Stimulated activated CD4-positive, alpha-beta T cell treated with anti-CD3 and anti-CD28 coated beads, Interleukin-4, amount 100 ng/mL, for 4 hours (primary cell): Measurements from ENCODE around the gene SNRNP70.
A peak's percentile ranks its signal among the peaks of the same experiment; 100 is the strongest.
"Not testable (repeated sequence)": the region's sequence is repeated elsewhere in the genome, so short reads cannot be mapped to it uniquely, and the experiment has no call there.

Experiments
- DNase-seq, 2 experiments: peaks; one replicate each; pipeline ENCODE4 v3.0.0-alpha.2; 2020

The SNRNP70 gene

DNA sequence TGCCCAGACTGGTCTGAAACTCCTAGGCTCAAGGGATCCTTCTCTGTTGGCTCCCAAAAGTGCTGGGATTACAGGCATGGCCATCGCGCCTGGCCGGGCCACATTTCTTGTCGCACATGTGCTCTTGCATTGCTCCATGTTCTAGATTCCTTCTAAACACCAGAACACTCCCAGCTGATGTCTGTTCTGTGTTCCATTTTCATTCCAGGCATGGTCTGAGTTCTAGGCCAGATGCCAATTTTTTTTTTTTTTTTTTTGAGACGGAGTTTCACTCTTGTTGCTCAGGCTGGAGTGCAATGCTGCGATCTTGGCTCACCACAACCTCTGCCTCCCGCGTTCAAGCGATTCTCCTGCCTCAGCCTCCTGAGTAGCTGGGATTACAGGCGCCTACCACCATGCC, 36.6 kb downstream of the SNRNP70 start:
- DNase-seq, result not testable (repeated sequence)

DNA sequence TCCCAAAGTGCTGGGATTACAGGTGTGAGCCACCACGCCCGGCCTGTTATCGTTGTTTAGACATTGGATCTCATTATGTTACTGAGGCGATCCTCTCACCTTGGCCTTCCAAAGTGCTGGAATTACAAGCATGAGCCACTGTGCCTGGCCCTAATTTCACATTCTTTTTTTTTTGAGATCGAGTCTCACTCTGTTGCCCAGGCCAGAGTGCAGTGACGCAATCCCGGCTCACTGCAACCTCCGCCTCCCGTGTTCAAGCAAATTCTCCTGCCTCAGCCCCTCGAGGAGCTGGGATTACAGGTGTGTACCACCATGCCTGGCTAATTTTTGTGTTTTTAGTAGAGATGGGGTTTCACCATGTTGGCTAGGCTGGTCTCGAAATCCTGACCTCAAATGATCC, 38.0 kb downstream of the SNRNP70 start:
- DNase-seq, result not testable (repeated sequence)

DNA sequence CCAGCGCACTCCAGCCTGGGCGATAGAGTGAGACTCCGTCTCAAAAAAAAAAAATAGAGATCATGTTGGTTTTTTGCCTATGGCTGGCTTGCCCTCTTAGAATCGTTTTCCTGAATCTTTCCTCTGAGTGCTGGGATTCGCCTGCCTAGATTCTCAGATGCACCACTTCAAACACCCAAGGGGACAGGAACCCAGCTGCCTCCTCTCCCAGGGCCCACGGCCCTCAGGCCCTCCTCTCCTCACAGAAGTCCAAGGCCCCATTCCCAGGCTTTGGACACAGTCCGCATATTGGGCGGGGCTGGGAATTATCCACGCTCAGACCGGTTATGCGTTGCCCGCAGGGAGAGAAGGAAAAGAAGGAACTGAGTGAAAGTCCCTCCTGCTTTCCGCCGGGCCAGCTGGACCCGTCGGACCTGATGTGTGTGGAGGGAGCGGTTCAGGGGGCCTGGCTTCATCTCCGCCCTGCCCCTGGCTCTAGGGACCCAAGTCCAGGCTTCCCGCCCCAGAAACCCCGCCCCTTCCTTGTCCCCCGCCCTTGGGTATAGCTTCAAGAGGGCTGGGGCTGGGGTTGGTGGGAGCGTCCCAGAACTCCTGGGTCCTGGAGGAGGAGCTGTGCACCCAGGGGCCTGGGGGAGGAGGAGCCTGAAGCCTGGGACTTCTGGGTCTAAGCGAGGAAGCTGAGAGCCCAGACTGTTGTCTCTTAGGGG, 39.9 kb downstream of the SNRNP70 start:
- no peak for DNase-seq

DNA sequence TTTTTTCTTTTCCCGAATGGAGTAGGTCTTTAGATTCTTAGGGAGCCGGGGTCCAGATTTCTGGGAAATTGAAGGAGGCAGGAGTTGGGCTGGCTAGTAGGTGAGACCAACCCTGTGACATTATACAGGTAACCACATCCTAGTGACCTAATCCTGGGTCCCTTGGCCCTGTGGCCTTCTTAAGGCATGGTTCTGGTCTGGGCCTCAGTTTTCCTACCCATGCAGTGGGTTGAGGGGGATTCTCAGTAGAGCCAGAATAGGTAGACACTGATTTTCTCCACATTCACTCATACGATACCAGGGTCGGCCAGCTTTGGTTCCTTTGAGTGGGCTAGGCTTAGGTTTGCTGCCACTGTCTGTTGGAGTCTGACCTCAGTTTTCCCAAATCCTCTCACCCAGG, 41.3 kb downstream of the SNRNP70 start:
- DNase-seq, result no peak

DNA sequence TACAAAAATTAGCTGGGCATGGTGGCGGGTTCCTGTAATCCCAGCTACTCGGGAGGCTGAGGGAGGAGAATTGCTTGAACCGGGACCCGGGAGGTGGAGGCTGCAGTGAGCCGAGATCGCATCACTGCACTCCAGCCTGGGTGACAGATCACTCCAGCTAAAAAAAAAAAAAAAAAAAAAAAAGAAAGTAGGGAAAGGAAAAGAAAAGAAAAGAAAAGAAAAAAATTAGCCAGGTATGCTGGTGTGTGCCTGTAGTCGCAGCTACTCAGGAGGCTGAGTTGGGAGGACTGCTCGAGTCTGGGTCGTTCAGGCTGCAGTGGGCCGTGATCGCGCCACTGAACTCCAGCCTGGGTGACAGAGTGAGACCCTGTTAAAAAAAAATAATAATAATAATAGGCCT, 42.0 kb downstream of the SNRNP70 start:
- DNase-seq, result not testable (repeated sequence)

DNA sequence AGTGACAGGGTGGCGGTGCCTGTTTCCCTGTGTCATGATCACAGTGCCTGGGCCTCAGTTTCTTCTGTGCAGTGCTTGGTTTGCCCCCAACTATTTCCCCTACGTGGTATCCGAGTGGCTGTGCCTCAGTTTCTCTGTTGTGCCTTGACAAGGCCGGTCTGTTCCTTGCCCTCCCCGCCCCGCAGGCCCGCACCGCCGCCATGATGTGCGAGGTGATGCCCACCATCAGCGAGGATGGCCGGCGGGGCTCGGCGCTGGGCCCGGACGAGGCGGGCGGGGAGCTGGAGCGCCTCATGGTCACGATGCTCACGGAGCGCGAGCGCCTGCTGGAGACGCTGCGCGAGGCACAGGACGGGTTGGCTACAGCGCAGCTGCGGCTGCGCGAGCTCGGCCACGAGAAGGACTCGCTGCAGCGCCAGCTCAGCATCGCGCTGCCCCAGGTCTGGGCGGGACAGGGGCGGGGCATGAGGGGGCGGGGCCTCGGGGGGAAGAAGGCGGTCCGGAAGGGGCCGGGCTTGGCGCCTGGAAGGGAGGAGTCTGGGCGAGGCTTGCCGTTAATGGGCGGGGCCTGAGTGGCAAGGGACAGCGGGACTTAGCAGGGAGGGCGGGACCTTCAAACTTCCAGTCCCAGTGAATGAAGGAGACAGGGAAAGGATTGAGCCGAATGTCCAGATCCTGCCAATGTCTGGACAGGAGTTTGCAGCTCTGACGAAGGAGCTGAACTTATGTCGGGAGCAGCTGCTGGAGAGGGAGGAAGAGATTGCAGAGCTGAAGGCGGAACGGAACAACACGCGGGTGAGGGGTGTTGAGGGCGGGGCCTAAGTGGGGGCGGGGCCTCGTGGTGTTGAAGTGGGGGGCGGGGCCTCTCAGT, 42.7 kb downstream of the SNRNP70 start:
- DNase-seq, result peak; percentile 92 to 93

GRCh38 chr19:49128545-49129237, 43.4 kb downstream of the SNRNP70 start:
- no peak for DNase-seq

GRCh38 chr19:49129238-49129583, 44.0 kb downstream of the SNRNP70 start:
- no peak for DNase-seq

DNA sequence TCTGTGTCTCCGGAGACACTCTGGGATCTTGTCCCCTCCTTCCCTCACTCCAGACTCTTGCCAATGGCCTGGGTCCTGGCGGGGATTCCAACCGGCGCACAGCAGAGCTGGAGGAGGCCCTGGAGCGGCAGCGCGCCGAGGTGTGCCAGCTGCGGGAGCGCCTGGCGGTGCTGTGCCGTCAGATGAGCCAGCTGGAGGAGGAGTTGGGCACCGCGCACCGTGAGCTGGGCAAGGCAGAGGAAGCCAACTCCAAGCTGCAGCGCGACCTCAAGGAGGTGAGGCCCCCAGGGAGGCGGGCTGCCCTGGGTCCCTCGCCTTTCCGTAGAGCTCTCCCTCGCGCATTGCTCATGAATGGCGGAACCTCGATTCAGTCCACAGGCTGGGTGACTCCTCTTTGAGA, 45.1 kb downstream of the SNRNP70 start:
- DNase-seq, result no peak

- peak in 1 of 2 experiments; percentile 49 for DNase-seq
Measured at GRCh38 chr19:49132974-49133609, 47.8 kb downstream of the SNRNP70 start.

- DNase-seq, result peak; percentile 54 to 56
Measured at GRCh38 chr19:49133621-49134454, 48.6 kb downstream of the SNRNP70 start.

- no peak for DNase-seq
Measured at GRCh38 chr19:49135686-49136085, 50.4 kb downstream of the SNRNP70 start.

GRCh38 chr19:49136771-49137171, 51.5 kb downstream of the SNRNP70 start:
- DNase-seq, result no peak

DNA sequence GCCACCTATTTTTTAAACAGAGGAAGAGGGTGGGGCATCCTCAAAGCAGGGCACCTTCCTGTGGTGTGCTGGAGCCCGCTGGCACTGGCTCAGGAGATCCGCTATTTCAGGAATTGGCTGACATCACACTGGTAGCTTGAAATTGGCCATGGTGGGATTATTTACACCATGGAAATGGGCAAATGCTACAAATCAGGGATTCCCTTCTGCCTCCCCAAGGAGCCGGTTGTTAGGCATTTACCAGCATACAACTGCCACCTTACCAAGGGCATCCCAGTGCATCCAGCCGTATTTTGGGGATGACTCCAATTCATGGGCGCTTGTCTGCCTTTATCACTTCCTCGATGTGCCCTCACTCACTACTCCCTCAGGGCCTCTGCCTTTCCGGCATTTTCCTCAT, 55.7 kb downstream of the SNRNP70 start:
- DNase-seq, result no peak

DNA sequence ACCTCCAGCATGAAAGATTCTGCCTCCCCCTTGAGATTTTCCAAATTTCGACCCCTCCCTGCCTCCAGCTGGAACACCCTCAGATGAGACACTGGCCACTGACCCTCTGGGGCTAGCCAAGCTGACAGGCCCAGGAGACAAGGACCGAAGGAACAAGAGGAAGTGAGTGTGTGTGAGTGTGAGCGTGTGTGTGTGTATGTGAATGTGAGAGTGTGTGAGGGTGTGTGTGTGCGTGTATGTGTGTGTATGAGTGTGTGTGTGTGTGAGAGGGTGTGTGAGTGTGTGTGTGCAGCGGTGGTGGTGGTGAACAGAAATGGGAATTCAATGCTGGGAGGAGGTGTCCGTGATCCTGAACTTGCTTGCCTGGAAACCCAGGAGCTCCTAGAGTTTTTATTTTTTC, 56.1 kb downstream of the SNRNP70 start:
- DNase-seq, result no peak

- peak; percentile 45 to 60 for DNase-seq
Measured at GRCh38 chr19:49142866-49143335, 57.6 kb downstream of the SNRNP70 start.

GRCh38 chr19:49145573-49146407, 60.5 kb downstream of the SNRNP70 start:
- DNase-seq, result peak; percentile 61 to 77

DNA sequence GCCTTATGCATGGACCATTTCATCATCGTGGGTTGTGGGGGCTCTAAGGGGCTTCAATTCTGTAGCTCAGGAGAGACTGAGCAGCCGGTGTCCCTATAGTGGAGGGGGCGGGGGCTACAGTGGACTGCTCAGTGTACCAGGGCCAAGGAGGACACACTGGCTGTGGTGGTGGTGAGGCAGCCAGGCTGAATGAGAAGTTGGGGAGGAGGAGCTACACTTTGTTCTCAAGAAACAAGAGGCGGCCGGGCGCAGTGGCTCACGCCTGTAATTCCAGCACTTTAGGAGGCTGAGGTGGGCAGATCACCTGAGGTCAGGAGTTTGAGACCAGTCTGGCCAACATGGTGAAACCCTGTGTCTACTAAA, 61.1 kb downstream of the SNRNP70 start:
- DNase-seq, result not testable (repeated sequence)

GRCh38 chr19:49148044-49148682, 62.9 kb downstream of the SNRNP70 start:
- no peak for DNase-seq

GRCh38 chr19:49148784-49149651, 63.8 kb downstream of the SNRNP70 start:
- DNase-seq, result peak; percentile 74 to 75
